ENCODE measurements around the gene CATSPERD.

DNA sequence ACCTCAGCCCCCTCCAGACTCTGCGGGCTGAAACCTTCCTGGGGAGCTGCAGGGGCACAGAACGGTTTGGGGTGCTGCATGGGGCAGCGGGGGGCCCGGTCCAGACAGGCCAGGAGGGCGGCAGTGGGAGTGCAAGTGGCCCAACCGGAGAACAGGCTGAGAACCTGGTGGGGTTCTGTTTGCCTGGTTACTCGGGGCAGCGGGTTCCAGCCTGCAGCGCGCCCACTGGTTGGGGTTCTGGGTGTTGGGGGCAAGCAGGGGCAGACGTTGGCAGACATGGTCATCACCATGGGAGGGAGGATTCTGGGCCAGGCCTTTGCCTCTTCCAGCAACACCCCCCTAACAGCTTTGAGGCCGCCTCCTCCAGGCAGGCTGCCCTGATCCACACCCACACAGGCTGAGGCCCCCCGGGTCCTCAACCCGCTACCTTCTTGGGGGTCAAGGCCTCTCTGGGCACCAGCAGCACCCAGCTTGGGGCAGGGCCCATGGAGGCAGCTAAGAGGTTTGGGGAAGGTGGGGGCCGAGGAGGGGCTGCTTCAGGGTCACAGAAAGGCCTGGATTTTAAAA, 64.2 kb downstream of the CATSPERD start, which contains the start of gene PRR22:
- TF ChIP-seq POLR2A (IDR thresholded peaks at IDR 0.05) (no peak), POLR2AphosphoS5 (IDR thresholded peaks at IDR 0.05) (no peak)
- TF ChIP-seq, protein P1, sequence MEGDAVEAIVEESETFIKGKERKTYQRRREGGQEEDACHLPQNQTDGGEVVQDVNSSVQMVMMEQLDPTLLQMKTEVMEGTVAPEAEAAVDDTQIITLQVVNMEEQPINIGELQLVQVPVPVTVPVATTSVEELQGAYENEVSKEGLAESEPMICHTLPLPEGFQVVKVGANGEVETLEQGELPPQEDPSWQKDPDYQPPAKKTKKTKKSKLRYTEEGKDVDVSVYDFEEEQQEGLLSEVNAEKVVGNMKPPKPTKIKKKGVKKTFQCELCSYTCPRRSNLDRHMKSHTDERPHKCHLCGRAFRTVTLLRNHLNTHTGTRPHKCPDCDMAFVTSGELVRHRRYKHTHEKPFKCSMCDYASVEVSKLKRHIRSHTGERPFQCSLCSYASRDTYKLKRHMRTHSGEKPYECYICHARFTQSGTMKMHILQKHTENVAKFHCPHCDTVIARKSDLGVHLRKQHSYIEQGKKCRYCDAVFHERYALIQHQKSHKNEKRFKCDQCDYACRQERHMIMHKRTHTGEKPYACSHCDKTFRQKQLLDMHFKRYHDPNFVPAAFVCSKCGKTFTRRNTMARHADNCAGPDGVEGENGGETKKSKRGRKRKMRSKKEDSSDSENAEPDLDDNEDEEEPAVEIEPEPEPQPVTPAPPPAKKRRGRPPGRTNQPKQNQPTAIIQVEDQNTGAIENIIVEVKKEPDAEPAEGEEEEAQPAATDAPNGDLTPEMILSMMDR (IDR thresholded peaks at IDR 0.05) = no peak

Measured in breast epithelium (tissue), 3 donors.